Right lobe of liver (tissue), 6 donors: ENCODE measurements around the gene KRT83. TPM values are rescaled to one million over a fixed set of nuclear protein-coding genes. Genes with fewer than 3 reads are reported as not detected.
"Not testable (repeated sequence)": the region's sequence is repeated elsewhere in the genome, so short reads cannot be mapped to it uniquely, and the experiment has no call there.

Source experiments
- ATAC-seq, 4 donors: fragments of 200-7000 bp; cut with Tn5 transposase; one replicate each; pipeline ENCODE4 v1.9.1; 2020; ENCODE audit warnings: mild to moderate bottlenecking in 4 of 4, moderate library complexity in 4 of 4
- DNase-seq, 3 donors: peaks; one replicate each; pipeline ENCODE4 v3.0.0-alpha.2; 2020
- H3K27ac ChIP-seq, 3 donors: fragments of 200-600 bp; one replicate each; pipeline ENCODE4 v1.8.0; 2022
- H3K27me3 ChIP-seq, 2 donors: fragments of 200-600 bp; one replicate each; pipeline ENCODE4 v1.8.0; 2022
- H3K36me3 ChIP-seq, 4 donors: fragments of 200-600 bp; sonication (generic) in 1 of 4; one replicate each; pipeline versions ENCODE4 v1.5.1 to v1.8.0; 2017 to 2022; ENCODE audit warnings: control low read depth in 1 of 4
- H3K4me1 ChIP-seq, 4 donors: fragments of 200-600 bp; sonication (generic) in 1 of 4; one replicate each; pipeline versions ENCODE4 v1.5.1 to v1.8.0; 2017 to 2022; ENCODE audit warnings: control low read depth in 1 of 4
- H3K4me3 ChIP-seq, 3 donors: fragments of 200-600 bp; one replicate each; pipeline ENCODE4 v1.8.0; 2022
- H3K9me3 ChIP-seq, 4 donors: fragments of 200-600 bp; sonication (generic) in 1 of 4; one replicate each; pipeline versions ENCODE4 v1.5.1 to v1.8.0; 2017 to 2022; ENCODE audit warnings: control low read depth in 1 of 4
- CTCF ChIP-seq, 4 donors: fragments of 200-600 bp in 3 of 4; fragments of 450-650 bp in 1 of 4; IDR thresholded peaks; one replicate each; pipeline versions ENCODE4 v1.5.1 to v1.8.0; 2016 to 2022; ENCODE audit warnings: antibody characterized with exemption in 4 of 4, mild to moderate bottlenecking in 2 of 4
- POLR2A ChIP-seq: fragments of 450-650 bp; IDR thresholded peaks from one replicate; pipeline ENCODE4 v1.6.1; 2017; ENCODE audit warnings: antibody characterized with exemption, mild to moderate bottlenecking
- WGBS: methylation state at CpG from one replicate; pipeline ENCODE4 v1.1.6; 2018; ENCODE audit warnings: low coverage, low lambda C conversion rate; ENCODE audit not compliant: insufficient coverage; ENCODE audit errors: missing lambda C conversion rate; 5-methylcytosine and 5-hydroxymethylcytosine counted together
- intact Hi-C, 2 donors: fragments of 100-400 bp; cut with DNase I; formaldehyde crosslinking; loops; one replicate each; pipeline versions ENCODE4 v1.11.2 to v1.14.1; 2022
- total RNA-seq, 6 experiments: library from RNA; depleted of rRNA in 2 of 6; stranded (reverse); fragments of >200 nt in 2 of 6; fragmentation: NEBNext Ultra II Directional in 3 of 6; extraction: Animal tissue kit (Norgen Biotek cat#: 25700) in 3 of 6; gene quantifications; one replicate each; pipeline versions ENCODE4 v1.1.0 to v1.2.4, GENCODE V29; 2016 to 2023
- donor health status: DM: no; HTN: yes; CAD: no.
- donor health status: DM: no; HTN: no; CAD: no.
- donor health status: DM: no; HTN: no; CAD: no.
- donor health status: DM: no; HTN: yes; CAD: no.
- donor health status: DM: no; HTN: yes; CAD: no.

Gene KRT83
- total RNA-seq, 6 experiments from 2014 or later: not detected

GRCh38 chr12:52315721-52316120, 5.5 kb downstream of the KRT83 start:
- DNase-seq, H3K27ac ChIP-seq, intact Hi-C loops, H3K9me3 ChIP-seq, H3K4me1 ChIP-seq, H3K36me3 ChIP-seq, H3K27me3 ChIP-seq, H3K4me3 ChIP-seq: not testable (repeated sequence)
- peak in 1 of 4 donors; percentile 35 for ATAC-seq
- peak in 3 of 4 donors; percentile 11 to 42 (median 21) for TF ChIP-seq CTCF (IDR thresholded peaks at IDR 0.05)
- no CpG with 5 or more reads among the region's 9 CpGs for WGBS

GRCh38 chr12:52314511-52314910, 6.7 kb downstream of the KRT83 start:
- H3K9me3 ChIP-seq: no peaks in the 10 kb centered on the region
- H3K4me3 ChIP-seq: no peak overlapping the region
- TF ChIP-seq CTCF (IDR thresholded peaks at IDR 0.05) (no peak), POLR2A (no peak)
- intact Hi-C loops: no loop called here
- no peaks in the 10 kb centered on the region for H3K36me3 ChIP-seq
- H3K27ac ChIP-seq: no peak overlapping the region
- H3K4me1 ChIP-seq: no peaks in the 10 kb centered on the region
- DNase-seq: no peak
- ATAC-seq: no peak
- H3K27me3 ChIP-seq: no peaks in the 10 kb centered on the region
- 50% methylated on average over 3 of the region's 13 CpGs for WGBS

GRCh38 chr12:52313926-52314325, 7.3 kb downstream of the KRT83 start:
- intact Hi-C loops: no loop called here
- TF ChIP-seq POLR2A (no peak), CTCF (IDR thresholded peaks at IDR 0.05) (no peak)
- Histone ChIP-seq H3K9me3 (no peaks in the 10 kb centered on the region), H3K4me3 (no peak overlapping the region), H3K27ac (no peak overlapping the region), H3K4me1 (no peaks in the 10 kb centered on the region), H3K36me3 (no peaks in the 10 kb centered on the region), H3K27me3 (no peaks in the 10 kb centered on the region)
- no peak for ATAC-seq
- 77% methylated on average over 3 of the region's 9 CpGs for WGBS
- DNase-seq: no peak

- ATAC-seq: no peak
- intact Hi-C loops: no loop called here
- Histone ChIP-seq H3K27me3 (no peaks in the 10 kb centered on the region), H3K9me3 (no peaks in the 10 kb centered on the region), H3K4me1 (peaks cover 0 to 2% (median 0%) of the 10 kb centered on the region in 4 donors), H3K4me3 (no peak overlapping the region), H3K27ac (no peak overlapping the region), H3K36me3 (no peaks in the 10 kb centered on the region)
- 70% methylated on average over 2 of the region's 3 CpGs for WGBS
- TF ChIP-seq POLR2A (no peak), CTCF (IDR thresholded peaks at IDR 0.05) (no peak)
- DNase-seq: no peak
Measured at GRCh38 chr12:52313461-52313860, 7.7 kb downstream of the KRT83 start.

- DNase-seq (no peak), ATAC-seq (no peak)
- intact Hi-C loops: no loop called here
- H3K27ac ChIP-seq: no peak overlapping the region
- peaks cover 0 to 3% (median 0%) of the 10 kb centered on the region in 4 donors for H3K4me1 ChIP-seq
- peaks cover 0 to 6% of the 10 kb centered on the region in 2 donors for H3K27me3 ChIP-seq
- no peaks in the 10 kb centered on the region for H3K9me3 ChIP-seq
- TF ChIP-seq CTCF (IDR thresholded peaks at IDR 0.05) (no peak), POLR2A (no peak)
- H3K4me3 ChIP-seq: no peak overlapping the region
- H3K36me3 ChIP-seq: no peaks in the 10 kb centered on the region
- 46% methylated on average over 4 of the region's 4 CpGs for WGBS
Measured at GRCh38 chr12:52312086-52312485, 9.1 kb downstream of the KRT83 start.
